Activated CD4-positive, CD25-positive, alpha-beta regulatory T cell treated with anti-CD3 and anti-CD28 coated beads, Interleukin-2, amount 50 U/mL, for 16 hours (primary cell): ENCODE results near the gene PRKACA.

Source experiments
- DNase-seq: peaks from one replicate; pipeline ENCODE4 v3.0.0-alpha.2; 2020; ENCODE audit warnings: low read depth, low spot score

The PRKACA gene

DNA sequence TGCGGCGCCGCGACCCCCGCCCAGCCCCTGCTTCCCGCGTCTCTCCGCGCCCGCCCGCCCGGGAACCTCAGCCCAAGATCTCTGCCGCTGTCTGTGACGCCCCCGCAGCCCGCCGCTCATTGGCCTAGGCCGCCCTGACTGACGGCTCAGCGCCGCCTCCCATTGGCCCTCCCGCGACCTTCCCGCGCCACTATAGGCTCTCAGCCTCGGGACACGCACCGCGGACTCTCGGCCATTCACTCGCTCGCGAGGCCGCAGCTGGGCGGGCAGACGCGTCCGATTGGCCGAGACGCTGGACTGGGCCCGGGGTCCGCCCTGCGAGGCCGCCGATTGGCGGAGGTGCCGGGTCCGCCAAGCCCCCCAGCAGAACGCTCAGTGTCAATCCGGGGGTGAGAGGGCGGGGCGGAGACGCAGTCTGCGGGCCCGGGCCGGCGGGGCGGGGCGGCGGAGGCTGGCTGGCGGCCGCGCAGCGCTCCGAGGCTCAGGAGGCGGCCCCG is at the start of gene PRKACA:
TSS of gene PRKACA (minus strand) at position 95 of the 497 bp plus-strand sequence. CDS start 215 bp downstream, outside the sequence.
- peak; percentile 97 for DNase-seq

GRCh38 chr19:14166999-14167575 is 49.5 kb upstream of the PRKACA start:
- no peak for DNase-seq

- DNase-seq: no peak
Measured at GRCh38 chr19:14165990-14166830, 48.6 kb upstream of the PRKACA start.

DNA sequence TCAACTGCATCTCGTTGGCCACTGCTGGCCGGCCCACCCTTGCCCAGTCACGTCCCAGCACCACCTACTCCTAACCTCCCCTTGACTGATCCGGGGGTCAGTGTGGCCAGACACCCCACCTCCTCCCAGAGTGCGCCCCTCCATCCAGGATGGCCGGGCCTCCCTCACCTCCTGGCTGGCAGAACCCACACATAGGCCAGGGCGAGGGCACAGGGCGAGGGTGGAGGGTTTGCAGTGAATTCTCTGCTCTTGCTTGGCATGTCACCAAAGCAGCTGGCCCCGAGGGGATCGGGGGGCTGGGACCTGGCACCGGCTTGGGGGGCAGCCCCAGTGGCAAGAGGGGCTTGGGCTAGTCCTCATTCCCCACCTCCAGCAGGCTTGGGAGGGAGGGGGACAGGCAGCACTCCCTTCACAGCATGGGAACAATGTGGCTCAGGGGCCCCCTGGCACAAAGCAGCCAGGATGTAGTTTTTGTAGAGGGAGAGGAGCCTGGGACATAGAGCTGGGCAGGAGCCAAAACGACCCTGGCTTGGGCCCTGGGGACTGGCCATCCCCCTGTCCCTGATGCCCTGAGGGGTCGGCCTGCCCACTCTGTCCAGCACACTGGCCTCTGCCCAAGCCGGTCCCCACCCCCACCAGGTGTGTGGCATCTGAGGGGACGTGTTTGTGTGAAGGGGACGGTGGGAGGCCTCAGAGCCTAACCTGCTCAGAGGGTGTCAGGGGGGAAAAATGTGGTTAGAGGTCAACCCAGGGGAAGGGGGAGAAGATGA is 47.3 kb upstream of the PRKACA start:
- DNase-seq: no peak

DNA sequence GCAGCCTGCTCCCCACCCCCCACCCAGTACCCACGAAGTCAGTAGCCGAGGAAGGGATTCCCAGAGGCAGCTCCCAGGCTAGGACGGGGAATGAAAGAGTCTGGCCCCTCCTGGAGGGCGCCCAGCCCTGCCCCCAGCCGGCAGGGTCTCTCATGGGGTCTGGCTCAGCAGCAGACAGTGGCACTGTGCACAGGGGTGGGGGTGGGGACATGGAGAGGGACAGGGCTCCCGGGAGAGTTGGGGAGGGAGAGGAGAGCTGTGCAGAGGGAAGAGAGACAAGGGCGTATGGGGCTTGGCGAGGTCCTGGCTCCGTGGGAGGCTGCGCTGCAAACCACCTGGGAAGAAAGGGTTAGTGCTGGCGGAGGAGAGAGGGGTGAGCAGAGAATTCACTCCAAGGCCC is 46.5 kb upstream of the PRKACA start:
- DNase-seq: no peak

GRCh38 chr19:14162871-14163297 is 45.3 kb upstream of the PRKACA start:
- DNase-seq: no peak

GRCh38 chr19:14161305-14161704 is 43.7 kb upstream of the PRKACA start:
- no peak for DNase-seq

GRCh38 chr19:14160017-14160703 is 42.6 kb upstream of the PRKACA start:
- no peak for DNase-seq

- DNase-seq: no peak
Measured at GRCh38 chr19:14159059-14159458, 41.5 kb upstream of the PRKACA start.

DNA sequence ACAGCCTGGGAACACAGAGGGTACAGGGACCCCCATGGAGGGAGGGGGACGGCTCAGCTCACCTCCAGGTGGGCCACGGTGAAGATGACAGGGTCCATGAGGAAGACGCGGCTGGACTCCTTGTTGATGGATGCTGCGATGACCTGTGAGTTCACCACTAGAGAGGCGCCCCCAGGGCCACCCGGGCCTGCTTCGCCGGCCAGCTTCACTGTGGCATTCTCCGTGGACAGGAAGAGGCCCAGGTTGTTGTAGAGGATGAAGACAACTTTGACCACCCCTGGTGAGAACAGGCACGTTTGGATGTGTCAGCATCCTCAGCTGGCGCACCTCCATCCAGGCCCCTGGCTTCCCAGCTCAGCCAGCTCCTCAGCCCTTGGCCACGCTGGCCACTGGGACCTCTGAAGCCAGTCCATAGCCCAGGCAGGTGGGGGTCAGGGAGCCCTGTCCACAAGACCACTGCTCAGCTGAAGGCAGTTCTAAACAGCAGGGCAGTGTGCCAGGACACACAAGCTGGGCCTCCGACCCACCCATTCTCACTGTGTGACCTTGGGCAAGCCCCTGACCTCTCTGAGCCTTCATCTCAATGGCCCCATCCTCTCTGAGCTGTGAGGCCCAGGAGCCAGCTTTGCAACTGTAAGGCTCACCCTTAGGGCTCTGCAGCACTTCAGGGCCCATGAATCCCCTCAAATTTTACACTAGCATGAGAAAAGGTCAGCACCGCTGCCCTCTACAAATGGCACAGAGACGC is 40.9 kb upstream of the PRKACA start:
- DNase-seq: no peak

GRCh38 chr19:14156971-14157717 is 39.6 kb upstream of the PRKACA start:
- DNase-seq: no peak

- no peak for DNase-seq
Measured at GRCh38 chr19:14156122-14156521, 38.6 kb upstream of the PRKACA start.

DNA sequence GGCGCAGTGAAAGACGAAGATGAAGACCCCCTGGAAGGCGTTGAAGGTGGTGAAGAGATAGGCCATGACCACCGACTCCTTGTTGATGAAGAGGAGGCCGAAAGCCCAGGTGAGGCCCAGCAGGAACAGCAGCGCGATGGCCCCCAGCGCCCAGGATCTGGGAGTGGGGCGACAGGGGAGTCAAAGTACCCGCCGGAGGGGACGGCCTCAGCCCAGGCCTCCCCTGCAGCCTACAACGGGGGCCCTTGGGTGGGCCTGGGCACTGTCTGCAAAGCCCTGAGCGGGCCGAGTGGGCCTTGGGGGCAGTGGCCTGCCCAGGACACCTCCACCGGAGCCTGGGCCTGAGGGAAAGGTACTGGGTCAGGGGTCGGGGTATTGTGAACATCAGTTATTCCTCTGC is 37.8 kb upstream of the PRKACA start:
- no peak for DNase-seq

DNA sequence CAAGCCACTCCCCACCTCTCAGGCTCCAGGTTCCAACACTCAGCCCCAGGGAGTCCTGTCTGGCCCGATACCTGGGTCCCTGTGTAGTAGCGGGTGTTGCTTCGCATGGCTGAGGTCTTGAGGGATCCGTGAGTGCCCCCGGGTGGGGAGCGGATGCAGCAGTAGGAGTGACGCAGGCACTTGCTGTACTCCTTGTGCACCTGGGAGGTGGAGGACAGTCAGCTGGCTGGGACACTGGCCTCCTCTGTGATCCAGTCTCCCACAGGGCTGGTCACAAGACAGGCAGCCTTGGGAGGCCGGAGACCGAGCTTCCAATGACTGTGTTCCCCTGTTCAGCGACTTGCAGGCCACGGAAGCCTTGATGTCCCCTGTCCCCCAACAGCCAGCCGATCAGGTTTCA is 35.2 kb upstream of the PRKACA start:
- no peak for DNase-seq

GRCh38 chr19:14150770-14151661 is 33.5 kb upstream of the PRKACA start:
- no peak for DNase-seq

DNA sequence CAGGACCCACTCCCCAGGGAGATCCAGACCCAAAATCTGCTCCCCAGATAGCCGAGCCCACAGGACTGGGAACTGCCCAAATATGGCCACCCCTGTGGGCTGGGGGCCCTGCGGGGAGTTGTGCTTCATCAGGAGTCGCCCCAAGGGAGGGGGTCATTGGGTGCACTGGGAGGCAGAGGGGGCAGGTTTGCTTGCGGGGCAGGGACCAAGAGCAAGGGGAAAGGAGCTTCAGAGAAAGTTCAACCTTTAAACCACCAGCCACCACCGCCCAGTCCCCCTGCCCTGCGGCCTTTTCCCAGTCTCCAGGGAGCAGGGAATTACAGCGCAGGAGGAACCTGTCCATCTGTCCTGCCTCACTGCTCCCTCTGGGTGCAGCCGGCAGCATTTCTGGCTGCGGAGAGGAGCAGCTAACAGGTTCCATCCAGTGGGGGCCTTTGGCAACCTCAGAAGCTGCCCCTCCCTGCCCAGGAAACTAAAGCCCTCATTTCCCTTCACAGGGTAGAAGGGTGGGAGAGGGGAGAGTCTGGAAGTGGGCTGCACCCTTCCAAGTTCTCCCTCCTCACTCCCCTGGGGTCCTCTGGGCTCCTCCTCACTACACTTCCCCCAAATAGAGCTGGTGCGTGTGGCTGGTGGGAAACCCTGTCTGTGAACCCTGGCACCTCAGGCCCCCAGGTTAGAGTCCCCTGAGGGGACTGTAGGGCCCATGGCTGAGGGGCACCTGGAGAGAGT is 32.6 kb upstream of the PRKACA start:
- no peak for DNase-seq

DNA sequence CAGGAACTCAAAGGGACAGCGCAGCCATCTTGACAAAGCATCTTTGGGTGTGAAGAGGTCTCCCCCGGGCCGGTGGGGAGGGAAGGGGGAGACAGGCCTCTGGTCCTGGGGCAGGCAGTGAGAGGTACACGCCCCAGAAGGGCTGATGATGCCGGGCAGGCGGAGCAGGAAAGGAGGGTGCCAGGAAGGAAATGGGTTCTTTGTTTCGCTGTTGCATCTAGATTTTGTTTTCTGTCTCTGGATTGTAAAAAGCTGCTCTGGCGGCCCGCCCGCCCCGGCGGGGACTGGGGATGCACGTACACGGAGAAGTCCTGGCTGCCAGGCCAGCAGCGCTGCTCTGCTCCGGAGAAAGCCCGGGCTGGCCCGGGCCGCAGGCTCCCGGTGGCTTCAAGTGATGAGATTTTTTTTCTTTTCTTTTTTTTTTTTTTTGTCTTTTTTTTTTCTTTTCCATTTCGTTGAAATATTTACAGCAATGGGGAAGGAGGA is 32.0 kb upstream of the PRKACA start:
- peak; percentile 15 for DNase-seq

DNA sequence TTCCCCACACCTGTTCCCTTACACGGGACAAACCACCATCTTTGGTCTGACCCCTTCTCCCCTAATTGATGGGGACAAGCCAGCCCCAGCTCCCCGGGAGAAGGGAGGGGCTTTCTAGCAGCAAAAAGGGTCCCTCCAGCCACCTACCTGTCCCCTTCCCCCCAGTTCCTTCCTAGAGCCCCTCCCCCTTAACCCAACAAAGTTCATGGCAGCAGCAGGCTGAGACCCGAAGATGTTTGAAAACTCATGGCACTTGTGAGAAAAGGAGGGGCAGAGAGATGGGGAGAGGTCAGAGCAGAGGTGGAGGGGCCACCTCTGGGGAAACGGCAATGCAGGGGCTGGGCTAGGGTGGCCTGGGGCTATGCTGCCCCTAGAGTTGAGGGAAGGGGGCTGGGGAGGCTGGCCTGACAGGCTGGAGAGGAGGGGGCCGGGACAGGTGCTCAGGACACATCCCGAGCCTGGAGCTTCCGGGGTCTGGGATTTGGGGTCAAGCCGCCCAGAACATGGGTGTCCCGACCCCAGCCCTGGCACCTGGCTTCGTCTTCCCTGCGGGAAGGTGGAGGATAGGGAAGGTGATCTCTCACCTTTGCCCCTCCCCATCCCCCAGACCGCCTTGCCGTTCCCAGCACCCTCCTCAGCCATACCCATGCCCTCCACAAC is 31.3 kb upstream of the PRKACA start:
- no peak for DNase-seq
